NAMALWA (cell line): ENCODE measurements around the gene APOBEC3F.
A peak's percentile ranks its signal among the peaks of the same experiment; 100 is the strongest.
"Not testable (repeated sequence)": the region's sequence is repeated elsewhere in the genome, so short reads cannot be mapped to it uniquely, and the experiment has no call there.

Experiments used
- DNase-seq: peaks from one replicate; pipeline ENCODE4 v3.0.0-alpha.2; 2015; ENCODE audit warnings: low spot score

The APOBEC3F gene

GRCh38 chr22:39073981-39074380, 33.3 kb downstream of the APOBEC3F start:
- DNase-seq = peak; percentile 36

- peak; percentile 30 for DNase-seq
These were observed 35.7 kb downstream of the APOBEC3F start for GRCh38 chr22:39076155-39077025.

GRCh38 chr22:39077026-39077840, 36.6 kb downstream of the APOBEC3F start, which contains the start of gene APOBEC3G:
Gene APOBEC3G, plus strand, starts transcription at chr22:39077275. Its CDS starts 87 bp downstream, at chr22:39077362.
- DNase-seq = peak; percentile 60

GRCh38 chr22:39077912-39078311, 37.2 kb downstream of the APOBEC3F start:
- DNase-seq = not testable (repeated sequence)

GRCh38 chr22:39078329-39078728, 37.7 kb downstream of the APOBEC3F start:
- DNase-seq = no peak

GRCh38 chr22:39079054-39079637, 38.5 kb downstream of the APOBEC3F start:
- DNase-seq = not testable (repeated sequence)

GRCh38 chr22:39080052-39080762, 39.5 kb downstream of the APOBEC3F start:
- no peak for DNase-seq

GRCh38 chr22:39081016-39081415, 40.4 kb downstream of the APOBEC3F start:
- no peak for DNase-seq

- DNase-seq = no peak
These were observed 40.9 kb downstream of the APOBEC3F start for GRCh38 chr22:39081598-39081997.

GRCh38 chr22:39083212-39084165, 42.8 kb downstream of the APOBEC3F start:
- DNase-seq = no peak

- no peak for DNase-seq
These were observed 44.0 kb downstream of the APOBEC3F start for GRCh38 chr22:39084666-39085065.

GRCh38 chr22:39087098-39087497, 46.4 kb downstream of the APOBEC3F start:
- DNase-seq = no peak

- DNase-seq = no peak
These were observed 47.4 kb downstream of the APOBEC3F start for GRCh38 chr22:39087881-39088684.

GRCh38 chr22:39088685-39089032, 48.0 kb downstream of the APOBEC3F start:
- no peak for DNase-seq

GRCh38 chr22:39089928-39090327, 49.3 kb downstream of the APOBEC3F start:
- DNase-seq = no peak

GRCh38 chr22:39090426-39091064, 49.9 kb downstream of the APOBEC3F start:
- DNase-seq = no peak

- DNase-seq = no peak
These were observed 50.7 kb downstream of the APOBEC3F start for GRCh38 chr22:39091126-39092081.
